Embryonic facial prominence (tissue), 1 donor: ENCODE data around the gene RPS24.

Source experiments
- DNase-seq: peaks from one replicate; pipeline ENCODE4 v3.0.0-alpha.2; 2016; ENCODE audit errors: extremely low spot score

Gene RPS24

DNA sequence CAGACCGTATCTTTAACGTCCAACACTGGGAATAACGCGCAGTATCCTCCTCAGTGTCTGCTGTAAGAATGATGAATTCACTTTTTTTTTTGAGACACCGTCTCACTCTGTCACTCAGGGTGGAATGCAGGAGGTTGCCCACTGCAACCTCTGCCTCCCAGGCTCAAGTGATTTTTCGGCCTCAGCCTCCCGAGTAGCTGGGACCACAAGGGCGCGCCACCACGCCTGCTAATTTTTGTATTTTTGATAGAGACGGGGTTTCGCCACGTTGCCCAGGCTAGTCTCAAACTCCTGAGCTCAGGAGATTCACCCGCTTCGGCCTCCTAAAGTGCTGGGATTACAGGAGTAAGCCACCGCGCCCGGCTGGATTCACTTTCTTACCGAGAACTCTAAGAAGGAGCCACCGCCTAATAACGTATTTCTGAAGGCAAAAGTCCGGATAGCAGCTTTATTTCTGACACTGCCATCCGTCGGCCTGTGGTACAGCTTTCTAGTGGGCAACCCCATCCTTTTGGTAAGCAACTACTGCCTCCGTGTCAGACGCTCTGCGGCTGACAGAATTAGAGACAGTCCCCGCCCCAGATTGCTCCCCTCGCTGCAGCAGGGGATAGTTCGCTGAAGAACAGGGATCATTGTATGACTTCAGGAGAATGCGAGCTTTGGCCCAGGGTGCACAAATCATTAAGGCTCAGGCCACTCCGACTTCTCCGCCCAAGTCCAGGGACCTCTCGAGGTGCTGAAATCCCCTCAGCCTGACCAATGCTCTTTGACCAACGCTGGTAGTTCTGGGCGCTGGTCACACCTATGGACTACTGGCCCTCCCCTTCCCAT lies 5.0 kb upstream of the RPS24 start:
- no peak for DNase-seq

GRCh38 chr10:78029269-78030226 lies 4.1 kb upstream of the RPS24 start, which contains the start of gene POLR3A:
POLR3A (minus strand) TSS chr10:78029515; CDS start chr10:78029407, 108 bp downstream.
- DNase-seq = peak; percentile 94

- DNase-seq = no peak
Measured at GRCh38 chr10:78033387-78033636, 351 bp upstream of the RPS24 start.

DNA sequence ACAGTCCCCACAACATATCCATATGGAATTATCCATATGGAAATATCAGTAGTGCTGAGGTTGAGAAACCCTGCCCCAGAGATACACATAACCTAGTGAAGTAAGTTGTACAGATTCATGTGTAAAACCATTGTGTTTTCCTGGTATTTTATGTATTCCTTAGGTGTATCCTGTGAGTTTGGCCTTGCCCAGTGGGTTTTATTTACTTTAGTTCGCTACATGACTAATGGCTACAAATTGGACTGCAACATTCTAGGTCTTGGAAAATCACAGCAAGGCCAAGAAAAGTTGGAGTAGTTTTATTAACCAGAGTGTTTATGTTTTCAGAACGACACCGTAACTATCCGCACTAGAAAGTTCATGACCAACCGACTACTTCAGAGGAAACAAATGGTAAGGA lies 1.4 kb downstream of the RPS24 start:
- no peak for DNase-seq

DNA sequence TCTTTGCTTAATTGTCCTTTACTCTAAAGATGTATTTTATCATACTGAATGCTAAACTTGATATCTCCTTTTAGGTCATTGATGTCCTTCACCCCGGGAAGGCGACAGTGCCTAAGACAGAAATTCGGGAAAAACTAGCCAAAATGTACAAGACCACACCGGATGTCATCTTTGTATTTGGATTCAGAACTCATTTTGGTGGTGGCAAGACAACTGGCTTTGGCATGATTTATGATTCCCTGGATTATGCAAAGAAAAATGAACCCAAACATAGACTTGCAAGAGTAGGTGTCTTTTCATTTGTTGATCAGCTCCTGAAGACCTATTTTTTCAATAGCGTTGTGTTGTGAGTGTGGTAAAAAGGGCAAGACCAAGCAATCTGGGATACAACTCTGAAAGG lies 1.8 kb downstream of the RPS24 start:
- no peak for DNase-seq

DNA sequence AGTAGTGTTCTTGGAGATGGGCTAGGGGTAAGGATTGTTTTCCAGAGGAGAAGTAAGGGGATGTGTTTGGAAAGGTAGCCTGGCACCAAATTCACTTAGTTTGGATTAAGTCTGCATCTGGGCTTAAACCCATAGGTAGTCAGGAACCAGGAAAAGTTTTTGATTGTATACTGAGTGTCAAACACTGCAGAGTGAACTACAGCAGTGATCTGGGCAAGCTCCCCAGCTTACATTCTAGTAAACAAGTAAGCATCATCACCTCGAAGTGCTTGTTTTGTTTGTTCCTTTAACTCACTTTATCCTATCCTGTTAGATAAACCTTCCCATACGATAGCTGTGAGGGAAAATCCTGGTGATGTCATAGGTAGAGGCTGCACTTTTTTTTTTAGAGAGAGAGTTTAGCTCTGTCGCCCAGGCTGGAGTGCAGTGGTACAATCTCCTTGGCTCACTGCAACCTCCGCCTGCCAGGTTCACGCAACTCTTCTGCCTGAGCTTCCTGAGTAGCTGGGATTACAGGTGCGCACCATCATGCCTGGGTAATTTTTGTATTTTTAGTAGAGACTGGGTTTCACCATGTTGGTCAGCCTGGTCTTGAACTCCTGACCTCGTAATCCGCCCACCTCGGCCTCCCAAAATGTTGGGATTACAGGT lies 2.4 kb downstream of the RPS24 start:
- no peak for DNase-seq

GRCh38 chr10:78038105-78038504 lies 4.4 kb downstream of the RPS24 start:
- DNase-seq = no peak

DNA sequence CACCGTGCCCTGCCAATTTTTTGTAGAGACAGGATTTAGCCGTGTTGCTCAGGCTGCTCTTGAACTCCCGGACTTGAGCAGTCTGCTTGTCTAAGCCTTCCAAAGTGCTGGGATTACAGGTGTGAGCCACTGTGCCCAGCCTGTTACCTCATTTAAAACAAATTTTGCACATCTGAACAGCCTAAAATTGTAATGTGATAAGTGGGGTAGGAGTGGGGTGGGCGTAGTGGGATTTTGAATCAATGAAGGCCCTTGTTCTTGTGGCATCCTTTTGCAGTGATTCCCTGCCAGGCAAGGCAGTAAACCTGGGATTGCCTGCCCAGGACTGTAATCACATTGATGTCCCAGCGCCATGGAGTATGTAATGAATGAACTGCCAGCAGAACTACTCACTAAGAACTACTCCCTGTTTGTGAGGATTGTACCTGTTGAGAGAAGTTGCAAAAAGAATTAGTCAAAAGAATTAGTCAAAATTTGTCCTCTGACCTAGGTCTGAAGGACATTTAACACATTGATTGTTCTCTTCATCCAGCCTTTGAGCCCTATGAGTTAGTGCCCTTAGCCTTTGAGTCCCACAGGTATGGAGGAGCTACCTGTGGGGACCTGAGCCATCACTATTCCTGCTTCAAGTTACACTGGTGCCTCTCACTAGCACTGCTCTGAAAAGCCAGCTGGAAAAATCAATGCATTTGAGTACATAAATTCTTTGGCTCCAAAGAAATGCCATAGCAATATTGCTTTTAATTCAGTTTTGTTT lies 5.3 kb downstream of the RPS24 start:
- no peak for DNase-seq

- DNase-seq = no peak
Measured at GRCh38 chr10:78039743-78040142, 6.1 kb downstream of the RPS24 start.

DNA sequence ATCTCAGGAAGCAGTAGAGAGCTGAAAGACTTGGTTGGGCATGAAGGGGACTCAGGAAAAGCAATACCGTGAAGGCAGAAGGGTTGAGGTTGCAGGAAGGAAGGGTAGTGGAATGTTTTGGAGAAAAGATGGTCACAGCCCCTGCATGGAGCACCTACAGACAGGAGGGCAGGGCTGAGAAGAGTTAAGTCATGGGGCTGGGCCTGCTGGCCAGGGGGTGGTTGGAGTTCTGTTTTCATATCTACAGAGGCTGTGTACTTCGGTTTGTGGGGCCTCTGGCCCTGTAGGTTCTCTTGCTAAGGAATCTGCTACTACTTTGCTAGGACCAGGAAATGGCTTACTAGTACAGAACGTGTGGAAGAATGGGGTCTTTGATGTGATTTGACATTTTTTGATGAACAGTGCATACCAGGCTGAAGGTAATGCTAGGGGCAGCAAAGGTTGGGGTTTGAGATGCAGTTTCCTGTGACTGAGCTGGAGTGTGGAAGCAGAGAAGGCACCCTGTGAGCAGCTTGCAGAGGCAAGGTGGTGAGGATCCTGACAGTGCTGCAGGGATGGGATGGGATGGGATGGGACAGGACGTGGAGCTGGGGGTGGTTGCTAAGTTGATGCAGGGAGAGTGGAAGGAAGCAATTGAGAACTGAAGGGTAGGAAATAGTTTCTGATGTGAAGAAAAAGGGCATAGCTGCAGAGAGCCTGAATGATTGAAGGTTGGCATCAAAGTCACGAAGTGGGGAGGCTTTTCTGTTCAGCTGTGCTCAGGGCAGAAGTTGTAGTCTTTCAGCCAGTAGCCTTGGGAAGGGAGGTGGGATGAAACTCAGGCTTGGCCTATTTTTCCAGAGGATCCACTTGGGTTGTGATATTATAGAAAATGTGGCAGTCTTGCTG lies 7.8 kb downstream of the RPS24 start:
- DNase-seq = no peak

DNA sequence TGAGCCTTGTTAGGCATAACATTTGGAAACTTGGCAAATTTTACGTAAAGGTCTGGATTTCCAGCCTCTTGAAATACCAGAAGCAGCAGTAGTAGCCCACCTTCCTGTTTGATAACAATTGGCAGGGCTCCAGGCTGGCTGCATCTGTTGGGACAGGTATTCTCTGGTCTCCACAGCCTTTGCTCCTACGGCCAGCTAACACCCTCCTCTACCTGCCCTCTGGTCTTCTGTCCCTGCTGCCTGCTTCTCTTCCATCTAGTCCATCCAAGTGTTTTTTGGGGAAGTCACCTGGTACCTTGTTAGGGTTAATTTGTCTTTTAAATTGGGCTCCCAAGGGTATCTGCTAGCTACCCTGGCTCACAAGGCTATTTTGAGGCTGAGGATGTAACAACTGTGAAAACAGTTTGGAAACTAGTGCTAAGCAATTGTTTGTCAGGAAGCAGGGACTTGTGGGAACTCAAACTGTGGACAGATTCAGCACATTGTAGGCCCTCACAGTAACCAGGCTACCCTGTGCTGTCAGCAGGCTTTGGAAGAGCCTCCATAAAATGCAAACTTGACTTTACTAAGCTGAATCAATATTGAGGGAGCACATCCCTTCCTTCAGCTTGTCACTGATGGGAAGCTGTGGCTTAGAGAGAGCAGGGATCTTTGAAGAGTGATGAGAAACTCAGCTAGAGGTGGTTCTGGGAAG lies 8.5 kb downstream of the RPS24 start:
- no peak for DNase-seq

GRCh38 chr10:78042752-78043104 lies 9.1 kb downstream of the RPS24 start:
- DNase-seq = no peak

- no peak for DNase-seq
Measured at GRCh38 chr10:78044179-78044578, 10.5 kb downstream of the RPS24 start.

DNA sequence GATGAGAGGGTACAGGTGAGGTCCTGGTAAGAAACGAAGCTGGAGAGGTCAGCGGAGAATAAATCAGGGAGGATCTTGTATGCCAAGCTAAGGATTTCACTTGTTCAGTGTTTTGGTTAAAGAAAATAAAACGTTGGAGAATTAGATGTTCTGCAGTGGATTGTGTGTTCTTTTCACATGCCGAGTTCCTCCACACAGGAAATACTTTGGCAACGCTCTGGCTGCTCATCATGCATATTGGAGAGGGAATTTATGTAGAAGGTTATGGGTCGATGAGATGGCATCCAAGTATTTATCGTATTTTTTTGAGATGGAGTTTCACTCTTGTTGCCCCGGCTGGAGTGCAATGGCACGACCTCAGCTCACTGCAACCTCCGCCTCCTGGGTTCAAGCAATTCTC lies 11.0 kb downstream of the RPS24 start:
- no peak for DNase-seq

DNA sequence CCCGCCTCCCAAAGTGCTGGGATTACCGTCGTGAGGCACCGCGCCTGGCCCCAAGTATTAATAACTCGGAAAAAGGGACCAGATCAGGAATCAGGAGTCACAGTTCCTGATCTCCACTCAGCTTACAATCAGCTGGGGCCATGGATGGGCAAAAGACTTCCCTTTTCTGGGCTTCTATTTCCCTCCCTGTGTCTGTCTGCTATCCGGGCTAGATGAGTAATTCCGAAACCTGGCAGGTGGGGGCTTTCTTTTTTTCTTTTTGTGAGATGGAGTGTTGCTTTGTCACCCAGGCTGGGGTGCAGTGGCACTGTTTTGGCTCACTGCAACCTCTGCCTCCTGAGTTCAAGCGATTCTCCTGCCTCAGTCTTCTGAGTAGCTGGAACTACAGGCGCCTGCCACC lies 11.6 kb downstream of the RPS24 start:
- DNase-seq = no peak

- no peak for DNase-seq
Measured at GRCh38 chr10:78045856-78046255, 12.2 kb downstream of the RPS24 start.

- DNase-seq = no peak
Measured at GRCh38 chr10:78046711-78047269, 13.1 kb downstream of the RPS24 start.

GRCh38 chr10:78047314-78047891 lies 13.7 kb downstream of the RPS24 start:
- peak; percentile 53 for DNase-seq

DNA sequence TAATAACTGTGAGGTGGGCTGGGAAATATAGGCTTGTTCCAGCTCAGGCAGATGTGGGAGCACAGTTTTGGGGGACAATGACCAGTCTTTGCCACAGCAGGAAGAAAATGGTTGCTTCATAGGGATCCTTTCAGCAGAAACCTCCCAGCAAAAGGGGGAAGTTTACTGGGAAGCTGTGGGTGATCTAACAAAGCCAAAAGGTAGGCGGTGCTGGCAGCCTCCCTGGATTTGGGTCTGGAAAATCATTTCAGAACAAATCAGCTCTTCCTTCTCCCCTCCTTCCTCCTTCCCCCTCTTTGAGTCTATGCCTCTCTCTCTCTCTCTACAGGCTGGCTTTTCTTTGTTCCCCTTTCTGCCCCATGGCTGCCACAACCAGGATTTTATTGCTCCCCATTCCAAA lies 16.2 kb downstream of the RPS24 start:
- DNase-seq = no peak
